Activated naive CD4-positive, alpha-beta T cell (primary cell): ENCODE results near the gene APOA1.
"Not testable (repeated sequence)": the region's sequence is repeated elsewhere in the genome, so short reads cannot be mapped to it uniquely, and the experiment has no call there.

ENCODE experiments used
- DNase-seq, 4 experiments: peaks; one replicate each; lab custom pipeline; 2025; lab: John Stamatoyannopoulos, UW

The APOA1 gene

GRCh38 chr11:116857936-116858335 lies 20.5 kb upstream of the APOA1 start:
- DNase-seq, result no peak

GRCh38 chr11:116857316-116857715 lies 19.9 kb upstream of the APOA1 start:
- no peak for DNase-seq

GRCh38 chr11:116856423-116856822 lies 19.0 kb upstream of the APOA1 start:
- no peak for DNase-seq

GRCh38 chr11:116855413-116855812 lies 18.0 kb upstream of the APOA1 start:
- DNase-seq, result no peak

GRCh38 chr11:116853461-116854073 lies 16.1 kb upstream of the APOA1 start:
- DNase-seq, result no peak

- no peak for DNase-seq
Measured at GRCh38 chr11:116852261-116853031, 15.0 kb upstream of the APOA1 start.

- DNase-seq, result peak in 1 of 4 experiments; percentile 20
Measured at GRCh38 chr11:116851626-116852025, 14.2 kb upstream of the APOA1 start.

- no peak for DNase-seq
Measured at GRCh38 chr11:116849486-116849885, 12.1 kb upstream of the APOA1 start.

- no peak for DNase-seq
Measured at GRCh38 chr11:116849060-116849459, 11.6 kb upstream of the APOA1 start.

GRCh38 chr11:116847612-116848011 lies 10.2 kb upstream of the APOA1 start:
- no peak for DNase-seq

- DNase-seq, result no peak
Measured at GRCh38 chr11:116844722-116845121, 7.3 kb upstream of the APOA1 start.

GRCh38 chr11:116843661-116844060 lies 6.2 kb upstream of the APOA1 start:
- no peak for DNase-seq

GRCh38 chr11:116842909-116843308 lies 5.5 kb upstream of the APOA1 start:
- no peak for DNase-seq

GRCh38 chr11:116842117-116842516 lies 4.7 kb upstream of the APOA1 start:
- no peak for DNase-seq

- no peak for DNase-seq
Measured at GRCh38 chr11:116840746-116841296, 3.4 kb upstream of the APOA1 start.

- no peak for DNase-seq
Measured at GRCh38 chr11:116840224-116840745, 2.9 kb upstream of the APOA1 start.

- no peak for DNase-seq
Measured at GRCh38 chr11:116838321-116839084, 1.1 kb upstream of the APOA1 start.

GRCh38 chr11:116836632-116836991 lies 810 bp downstream of the APOA1 start:
- DNase-seq, result no peak

- peak; percentile 14 to 80 (median 47) for DNase-seq
Measured at GRCh38 chr11:116835791-116836631, 1.4 kb downstream of the APOA1 start.

- peak in 1 of 4 experiments; percentile 16 for DNase-seq
Measured at GRCh38 chr11:116835042-116835772, 2.2 kb downstream of the APOA1 start.

- not testable (repeated sequence) for DNase-seq
Measured at GRCh38 chr11:116834535-116835041, 2.8 kb downstream of the APOA1 start.
